DMS79 (cell line): ENCODE results near the gene CA9.

Source experiments
- DNase-seq: peaks from one replicate; lab custom pipeline; 2025; lab: John Stamatoyannopoulos, UW

The CA9 gene

GRCh38 chr9:35691757-35692301 is 18.1 kb downstream of the CA9 start:
- no peak for DNase-seq

DNA sequence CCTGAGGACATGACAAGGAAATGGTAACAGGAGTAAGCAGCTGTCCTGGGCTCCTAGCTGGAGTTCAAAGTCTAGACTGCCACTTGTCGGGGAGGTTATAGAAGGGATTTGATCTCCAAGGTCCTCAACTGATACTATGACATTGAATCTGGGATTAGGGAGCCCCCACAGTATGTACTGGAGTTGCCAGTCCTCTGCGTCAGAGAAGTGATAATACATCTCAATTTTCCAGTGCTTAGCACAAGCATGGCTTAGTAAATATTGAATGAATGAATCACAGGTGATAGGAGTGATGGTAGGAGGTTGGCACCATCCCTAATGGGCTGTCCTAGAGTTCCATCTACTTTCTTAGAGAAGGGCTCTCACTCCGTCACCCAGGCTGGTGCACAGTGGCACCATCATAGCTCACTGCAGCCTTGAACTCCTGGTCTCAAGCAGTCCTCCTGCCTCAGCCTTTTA is 22.2 kb downstream of the CA9 start:
- no peak for DNase-seq

- DNase-seq = no peak
Measured at GRCh38 chr9:35696520-35697215, 22.9 kb downstream of the CA9 start.

GRCh38 chr9:35697486-35697885 is 23.8 kb downstream of the CA9 start:
- DNase-seq = no peak

GRCh38 chr9:35698231-35698630 is 24.5 kb downstream of the CA9 start:
- DNase-seq = no peak

DNA sequence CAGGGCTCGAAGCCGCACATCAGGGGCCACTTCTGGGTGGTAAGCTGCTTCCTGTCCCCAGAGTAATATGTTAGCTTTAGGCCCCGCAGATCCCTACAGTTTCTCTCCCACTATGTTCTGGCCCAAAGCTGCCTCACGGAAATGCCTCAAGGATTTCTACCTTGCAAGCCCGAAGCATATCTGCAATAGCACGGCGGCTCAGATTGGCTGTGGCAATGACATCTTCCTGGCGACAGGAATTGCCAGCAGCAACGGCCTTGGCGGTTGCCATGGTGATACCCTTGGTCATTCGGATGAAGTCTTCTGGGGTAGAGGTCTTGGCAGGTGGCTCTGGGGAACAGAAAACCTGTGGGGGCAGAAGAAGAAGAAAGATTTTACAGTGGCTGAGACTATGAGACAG is 26.3 kb downstream of the CA9 start:
- no peak for DNase-seq

GRCh38 chr9:35700942-35701341 is 27.2 kb downstream of the CA9 start:
- DNase-seq = no peak

DNA sequence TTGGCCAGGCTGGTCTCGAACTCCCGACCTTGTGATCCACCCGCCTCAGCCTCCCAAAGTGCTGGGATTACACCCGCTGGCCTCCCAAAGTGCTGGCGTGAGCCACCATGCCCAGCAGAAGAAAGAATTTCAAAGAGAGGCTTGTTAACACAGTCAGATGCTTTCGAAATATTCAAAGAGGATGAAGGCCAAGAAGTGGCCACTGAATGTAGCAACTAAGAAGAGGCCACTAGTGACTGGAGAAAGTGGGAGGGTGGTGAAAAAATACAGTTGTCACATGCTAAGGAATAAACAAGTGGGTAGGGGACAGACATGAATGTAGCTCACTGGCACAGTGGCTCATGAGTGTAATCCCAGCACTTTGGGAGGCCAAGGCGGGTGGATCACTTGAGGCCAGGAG is 29.0 kb downstream of the CA9 start:
- DNase-seq = no peak

DNA sequence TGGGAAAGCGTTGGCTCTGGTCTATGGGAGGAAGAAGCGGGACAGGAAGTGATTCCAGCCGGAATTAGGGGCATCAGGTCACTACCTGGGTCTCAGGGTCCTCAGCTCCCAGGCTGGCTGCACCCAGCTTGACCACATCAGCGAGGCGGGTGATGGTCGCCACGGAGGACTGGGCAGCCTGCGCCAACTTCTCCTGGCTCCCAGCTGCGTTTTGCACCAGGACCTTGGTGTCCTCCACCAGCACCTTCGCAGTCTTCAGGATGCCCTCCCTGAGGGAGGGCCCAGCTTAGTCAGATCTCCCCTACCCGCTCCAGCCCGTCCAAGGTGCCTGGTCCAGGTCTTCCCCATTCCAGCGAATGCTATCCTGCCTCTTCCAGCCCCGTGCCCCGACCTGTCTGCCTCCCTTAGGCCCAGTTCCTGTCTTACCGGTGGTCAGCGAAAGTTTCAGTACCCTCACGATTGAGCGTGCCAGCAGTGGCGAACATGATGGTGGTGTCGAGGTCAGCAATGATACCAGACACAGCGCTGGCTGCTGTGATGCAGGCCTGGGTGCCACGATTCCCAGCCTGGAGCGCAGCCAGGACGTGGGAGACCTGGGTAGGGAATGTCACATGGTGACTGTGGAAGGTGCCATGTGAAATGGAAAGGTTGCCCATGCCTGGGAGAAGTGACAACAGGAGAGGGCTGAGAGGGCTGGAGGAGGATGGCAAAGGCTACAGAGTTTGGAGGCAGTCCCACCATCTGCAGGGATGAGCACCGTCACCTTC is 30.4 kb downstream of the CA9 start:
- no peak for DNase-seq

DNA sequence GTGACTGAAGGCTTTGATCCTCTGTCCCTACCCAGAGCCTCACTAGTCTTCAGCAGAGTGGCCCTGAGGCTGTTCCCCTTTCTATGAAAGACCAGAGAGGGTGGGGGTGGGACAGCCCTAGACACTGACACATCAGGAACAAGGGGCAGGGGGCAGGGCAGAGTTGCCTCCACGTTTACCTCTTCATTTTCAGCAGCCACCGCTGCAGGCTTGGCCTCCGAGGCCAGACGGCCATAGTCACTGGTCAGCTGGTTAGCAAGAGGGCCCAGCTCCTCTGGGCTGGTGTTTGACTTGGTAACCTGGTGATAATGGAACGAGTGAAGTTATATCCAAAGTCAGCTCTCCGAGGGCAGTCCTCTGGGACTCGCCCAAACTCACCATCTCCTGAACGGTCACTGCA is 31.6 kb downstream of the CA9 start:
- DNase-seq = no peak

DNA sequence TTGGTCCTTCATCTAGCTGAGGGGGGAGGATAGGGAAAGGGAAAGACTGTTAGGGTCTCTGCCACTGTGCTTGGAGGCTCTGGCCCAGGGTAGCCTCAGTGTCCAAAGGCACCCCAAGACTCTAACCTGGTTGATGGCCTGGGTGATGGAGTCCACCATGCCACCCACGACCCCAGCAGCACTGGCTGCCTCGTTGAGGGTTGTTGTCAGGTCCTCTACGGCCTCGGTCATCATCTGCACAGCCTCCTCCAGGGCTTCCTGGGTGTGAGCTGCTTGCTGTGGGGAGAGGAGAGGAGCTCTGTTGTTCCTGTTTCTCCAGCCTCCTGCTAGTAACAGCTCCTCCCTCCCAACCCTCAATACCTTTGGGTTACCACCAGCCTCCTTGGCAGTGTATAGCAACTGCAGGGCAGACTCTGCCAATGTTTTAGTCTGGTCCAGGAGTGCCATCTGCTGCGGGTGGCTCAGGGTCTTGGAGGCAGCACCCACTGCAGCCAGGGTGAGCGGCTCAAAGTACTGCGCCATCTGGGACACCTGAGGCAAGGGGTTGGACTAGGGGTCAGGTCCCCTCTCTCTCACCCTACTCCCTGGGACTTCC is 32.2 kb downstream of the CA9 start:
- DNase-seq = no peak

GRCh38 chr9:35706951-35707350 is 33.2 kb downstream of the CA9 start:
- no peak for DNase-seq

GRCh38 chr9:35708146-35708545 is 34.4 kb downstream of the CA9 start:
- DNase-seq = no peak

- no peak for DNase-seq
Measured at GRCh38 chr9:35710818-35711500, 37.2 kb downstream of the CA9 start.

GRCh38 chr9:35711501-35712428 is 38.0 kb downstream of the CA9 start:
- DNase-seq = no peak

DNA sequence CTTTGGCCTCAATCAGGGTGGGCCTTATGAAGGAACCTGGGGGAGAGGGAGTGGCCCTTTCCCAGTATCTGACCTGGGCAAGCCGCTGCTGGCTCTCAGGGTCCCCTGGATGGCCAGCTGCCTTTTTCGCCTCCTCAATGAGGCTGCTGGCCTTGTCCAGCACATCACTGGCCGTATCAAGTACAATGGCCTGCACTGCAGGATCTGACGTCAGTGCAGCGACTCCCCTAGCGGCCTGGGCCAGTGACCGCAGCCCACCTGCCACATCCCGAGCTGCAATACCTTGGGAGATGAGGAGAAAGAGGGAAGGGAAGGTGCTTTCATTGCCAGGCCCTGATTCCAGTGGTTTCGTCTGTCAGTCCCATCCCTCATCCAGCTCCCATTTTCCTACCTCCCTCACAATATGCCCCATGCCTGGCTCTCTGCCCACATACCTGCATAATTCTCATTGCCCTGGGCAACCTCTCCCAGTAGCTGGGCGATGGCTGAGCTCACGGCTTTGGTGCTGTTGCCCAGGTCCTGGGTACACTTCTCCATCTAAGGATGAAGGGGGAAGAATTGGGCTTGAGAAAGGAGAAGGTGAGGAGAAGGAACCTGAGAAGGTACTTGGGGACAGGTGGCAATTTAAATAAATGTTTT is 39.2 kb downstream of the CA9 start:
- DNase-seq = no peak

DNA sequence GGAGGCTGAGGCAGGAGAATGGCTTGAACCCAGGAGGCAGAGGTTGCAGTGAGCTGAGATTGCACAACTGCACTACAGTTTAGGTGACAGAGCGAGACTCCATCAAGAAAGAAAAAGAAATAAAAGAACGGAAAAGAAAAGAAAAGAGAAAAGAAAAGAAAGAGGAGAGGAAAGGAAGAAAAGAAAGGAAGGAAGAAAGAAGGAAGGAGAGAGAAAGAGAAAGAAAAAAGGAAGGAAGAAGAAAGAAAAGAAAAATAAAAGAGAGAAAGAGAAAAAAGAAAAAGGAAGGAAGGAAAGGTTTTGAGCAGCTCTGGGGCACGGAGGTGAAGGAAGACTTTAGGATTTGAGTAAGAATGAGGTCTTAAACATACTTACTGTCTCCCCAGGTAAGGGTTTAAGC is 39.9 kb downstream of the CA9 start:
- DNase-seq = no peak

DNA sequence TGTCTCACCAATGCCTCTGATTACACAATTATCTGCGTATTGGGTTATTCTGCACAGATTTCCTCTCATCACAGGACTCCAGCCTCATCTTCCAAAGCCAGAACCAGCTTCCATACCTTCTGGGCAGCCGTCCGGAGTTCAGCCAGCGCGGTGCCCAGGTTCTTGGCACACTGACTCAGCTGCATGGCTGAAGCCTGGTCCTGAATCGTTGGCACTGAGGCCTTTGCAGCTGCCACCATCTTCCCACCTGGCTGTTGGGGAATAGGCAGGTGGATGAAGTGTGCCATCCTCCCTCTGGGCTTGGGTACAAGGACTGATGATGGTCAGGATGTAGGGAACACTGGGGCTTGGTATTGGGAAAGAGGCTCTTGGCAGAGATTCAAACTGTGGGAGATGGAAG is 40.4 kb downstream of the CA9 start:
- DNase-seq = no peak

DNA sequence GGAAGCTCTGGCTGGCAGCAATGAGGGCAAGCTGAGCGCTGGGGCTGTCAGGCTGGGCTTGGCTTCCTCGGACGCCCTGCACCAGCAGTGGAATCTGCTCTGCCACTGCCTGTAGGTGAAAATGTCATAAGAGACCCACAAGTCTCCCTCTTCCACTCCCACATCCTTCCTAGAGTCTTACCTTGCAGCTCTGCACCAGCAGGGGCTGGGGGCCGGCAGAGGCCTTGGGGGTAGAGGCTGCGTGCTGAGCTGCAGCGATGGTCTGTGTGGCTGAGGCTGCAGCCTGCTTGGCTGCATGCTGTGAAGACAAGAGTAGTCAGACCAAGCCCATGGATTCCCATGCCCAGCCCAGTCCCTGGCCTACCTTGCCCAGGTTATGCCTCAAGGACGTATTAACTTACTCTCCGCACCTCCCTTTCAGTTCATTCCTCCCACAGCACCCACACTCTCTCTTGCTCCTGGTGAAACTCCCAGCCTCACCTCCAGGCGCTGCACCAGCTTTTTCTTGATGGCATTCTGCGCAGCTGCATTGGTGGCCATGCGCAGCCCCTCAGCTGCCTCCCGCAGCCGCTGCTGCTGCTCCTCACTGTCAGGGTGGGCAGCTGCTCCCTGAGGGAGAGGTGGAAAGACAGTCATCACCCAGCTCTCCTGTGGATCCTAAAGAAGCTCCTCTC is 41.0 kb downstream of the CA9 start:
- no peak for DNase-seq

- DNase-seq = no peak
Measured at GRCh38 chr9:35716230-35716629, 42.5 kb downstream of the CA9 start.
